ENCODE results near the gene DLG2.

GRCh38 chr11:83522911-83523310, 2104.2 kb downstream of the DLG2 start:
- TF ChIP-seq EP300 (IDR thresholded peaks at IDR 0.05; ENCODE audit: borderline replicate concordance): no peak
- TF ChIP-seq REST (IDR thresholded peaks at IDR 0.05; ENCODE audit: low read depth): no peak
- no peak for TF ChIP-seq TCF12 (IDR thresholded peaks at IDR 0.05; ENCODE audit: low read depth)
- no peak for TF ChIP-seq TEAD4 (IDR thresholded peaks at IDR 0.05)
- TF ChIP-seq RAD21 (IDR thresholded peaks at IDR 0.05; ENCODE audit: low read depth): no peak
